Glutamatergic neuron (in vitro differentiated cells): Measurements from ENCODE around the gene SPATA33. TPM values are rescaled to one million over a fixed set of nuclear protein-coding genes. Genes with fewer than 3 reads are reported as not detected.
"Not testable (repeated sequence)": the region's sequence is repeated elsewhere in the genome, so short reads cannot be mapped to it uniquely, and the experiment has no call there.

Source experiments
- DNase-seq: peaks from one replicate; pipeline ENCODE4 v3.0.0; 2022
- H3K27ac Mint-ChIP-seq: one replicate; pipeline ENCODE4 v1.8.0; 2020; ENCODE audit warnings: mild to moderate bottlenecking, mixed read lengths, inconsistent platforms; ENCODE audit not compliant: unreplicated experiment
- H3K27me3 Mint-ChIP-seq: one replicate; pipeline ENCODE4 v1.8.0; 2020; ENCODE audit warnings: mild to moderate bottlenecking, moderate library complexity, mixed read lengths, inconsistent platforms; ENCODE audit not compliant: unreplicated experiment
- H3K36me3 Mint-ChIP-seq: one replicate; pipeline ENCODE4 v1.8.0; 2020; ENCODE audit warnings: mild to moderate bottlenecking, mixed read lengths, inconsistent platforms; ENCODE audit not compliant: unreplicated experiment
- H3K4me1 Mint-ChIP-seq: one replicate; pipeline ENCODE4 v1.8.0; 2020; ENCODE audit warnings: mild to moderate bottlenecking, low read depth, mixed read lengths, inconsistent platforms; ENCODE audit not compliant: unreplicated experiment
- H3K4me3 Mint-ChIP-seq: one replicate; pipeline ENCODE4 v1.8.0; 2020; ENCODE audit warnings: mild to moderate bottlenecking, mixed read lengths, inconsistent platforms; ENCODE audit not compliant: unreplicated experiment
- H3K9me3 Mint-ChIP-seq: one replicate; pipeline ENCODE4 v1.8.0; 2020; ENCODE audit warnings: mild to moderate bottlenecking, moderate library complexity, mixed read lengths, inconsistent platforms; ENCODE audit not compliant: unreplicated experiment
- CTCF ChIP-seq: fragments of 200-600 bp; sonication (generic); IDR thresholded peaks from one replicate; pipeline ENCODE4 v1.5.0; 2021; ENCODE audit not compliant: partially characterized antibody, unreplicated experiment
- total RNA-seq: library from RNA; stranded (reverse); fragmentation: NEBNext Ultra II Directional; extraction: Animal tissue kit (Norgen Biotek cat#: 25700); gene quantifications from one replicate; pipeline ENCODE4 v1.2.1, GENCODE V29; 2021; ENCODE audit not compliant: unreplicated experiment

Gene SPATA33
- total RNA-seq, 1 donor from 2014 or later: 18.0 TPM

- Mint-ChIP-seq H3K36me3 (peaks cover 13% of the 10 kb centered on the region), H3K9me3 (peaks cover 10% of the 10 kb centered on the region)
- TF ChIP-seq CTCF: peak; percentile 17
- H3K4me3 Mint-ChIP-seq, H3K4me1 Mint-ChIP-seq, H3K27me3 Mint-ChIP-seq, H3K27ac Mint-ChIP-seq: not testable (repeated sequence)
- DNase-seq: peak; percentile 56
These were observed 9.4 kb downstream of the SPATA33 start for GRCh38 chr16:89667000-89667399.

- Mint-ChIP-seq H3K27ac (no peak overlapping the region), H3K36me3 (peaks cover 17% of the 10 kb centered on the region), H3K4me3 (no peak overlapping the region), H3K4me1 (no peaks in the 10 kb centered on the region), H3K9me3 (peaks cover 10% of the 10 kb centered on the region), H3K27me3 (peaks cover 1% of the 10 kb centered on the region)
- TF ChIP-seq CTCF: no peak
- DNase-seq: no peak
These were observed 10.0 kb downstream of the SPATA33 start for GRCh38 chr16:89667633-89668032.

- Mint-ChIP-seq H3K27ac (no peak overlapping the region), H3K4me3 (no peak overlapping the region), H3K4me1 (no peaks in the 10 kb centered on the region), H3K36me3 (peaks cover 22% of the 10 kb centered on the region), H3K27me3 (no peaks in the 10 kb centered on the region), H3K9me3 (peaks cover 6% of the 10 kb centered on the region)
- no peak for DNase-seq
- TF ChIP-seq CTCF: no peak
These were observed 11.1 kb downstream of the SPATA33 start for GRCh38 chr16:89668790-89669158.

- Mint-ChIP-seq H3K4me3 (no peak overlapping the region), H3K27ac (no peak overlapping the region), H3K4me1 (no peaks in the 10 kb centered on the region), H3K36me3 (peaks cover 17% of the 10 kb centered on the region), H3K27me3 (no peaks in the 10 kb centered on the region), H3K9me3 (peaks cover 7% of the 10 kb centered on the region)
- DNase-seq: no peak
- no peak for TF ChIP-seq CTCF
These were observed 12.1 kb downstream of the SPATA33 start for GRCh38 chr16:89669755-89670154.

GRCh38 chr16:89670496-89671431 is 13.1 kb downstream of the SPATA33 start:
- no peak for TF ChIP-seq CTCF
- Mint-ChIP-seq H3K4me3 (no peak overlapping the region), H3K36me3 (peaks cover 20% of the 10 kb centered on the region), H3K27ac (no peak overlapping the region), H3K9me3 (peaks cover 7% of the 10 kb centered on the region), H3K4me1 (no peaks in the 10 kb centered on the region), H3K27me3 (no peaks in the 10 kb centered on the region)
- no peak for DNase-seq

- peaks cover 16% of the 10 kb centered on the region for H3K36me3 Mint-ChIP-seq
- H3K27me3 Mint-ChIP-seq, DNase-seq, H3K27ac Mint-ChIP-seq, H3K9me3 Mint-ChIP-seq, H3K4me1 Mint-ChIP-seq, H3K4me3 Mint-ChIP-seq: not testable (repeated sequence)
These were observed 13.9 kb downstream of the SPATA33 start for GRCh38 chr16:89671565-89671964.
